K562 (cell line): ENCODE measurements around the gene RPL22L1. TPM values are rescaled to one million over a fixed set of nuclear protein-coding genes. Genes with fewer than 3 reads are reported as not detected.

Experiments used
- CBFA2T3 ChIP-seq: fragments of 450-650 bp; IDR thresholded peaks from 2 replicates; pipeline ENCODE4 v1.6.1; 2017
- CHD4 ChIP-seq: fragments of 200-600 bp; sonication (generic); IDR thresholded peaks from 3 replicates; pipeline ENCODE4 v1.6.1; 2012; ENCODE audit warnings: low read depth, mild to moderate bottlenecking, mixed read lengths, low read length, inconsistent platforms; ENCODE audit not compliant: insufficient read depth, insufficient replicate concordance, poor library complexity, severe bottlenecking
- COPS2 ChIP-seq: fragments of 450-650 bp; conservative IDR thresholded peaks from 2 replicates; pipeline ENCODE4 v1.6.1; 2016; ENCODE audit warnings: mild to moderate bottlenecking, moderate library complexity
- DMBX1 ChIP-seq: fragments of 250-450 bp; sonication (Bioruptor Pico); IDR thresholded peaks from 2 replicates; pipeline ENCODE4 v1.8.0; 2022; ENCODE audit warnings: inconsistent platforms, mild to moderate bottlenecking, moderate library complexity, borderline replicate concordance
- ELK3 ChIP-seq: fragments of 450-650 bp; formaldehyde crosslinking; IDR thresholded peaks from 2 replicates; pipeline ENCODE4 v1.4.0; 2020; ENCODE audit warnings: mild to moderate bottlenecking
- KAT8 ChIP-seq: fragments of 450-650 bp; IDR thresholded peaks from 2 replicates; pipeline ENCODE4 v1.6.1; 2016; ENCODE audit warnings: low read depth, mild to moderate bottlenecking
- MYBL2 ChIP-seq, 2 experiments: fragments of 450-650 bp in 1 of 2; sonication (generic) in 1 of 2; formaldehyde crosslinking in 1 of 2; IDR thresholded peaks; 2 replicates each; pipeline versions ENCODE4 v1.6.1 to v1.8.1; 2017 to 2022; ENCODE audit warnings: borderline replicate concordance in 1 of 2, inconsistent platforms in 1 of 2, low read depth in 1 of 2, mild to moderate bottlenecking in 1 of 2, missing genetic modification reagents in 1 of 2, moderate library complexity in 1 of 2
- PHF20 ChIP-seq: fragments of 450-650 bp; IDR thresholded peaks from 2 replicates; pipeline ENCODE4 v1.6.1; 2018; ENCODE audit not compliant: partially characterized antibody
- PHF8 ChIP-seq: fragments of 200-600 bp; sonication (generic); IDR thresholded peaks from 2 replicates; pipeline ENCODE4 v1.6.1; 2012; ENCODE audit warnings: mixed run types, mild to moderate bottlenecking, inconsistent platforms, low read length, moderate library complexity, borderline replicate concordance
- POLR2H ChIP-seq: IDR thresholded peaks from 2 replicates; pipeline ENCODE4 v1.6.1; 2016; ENCODE audit warnings: missing genetic modification characterization, low read depth, mild to moderate bottlenecking, control low read depth, missing compliant biosample characterization, moderate library complexity
- PTRF ChIP-seq: fragments of 450-650 bp; IDR thresholded peaks from 2 replicates; pipeline ENCODE4 v1.6.1; 2016; ENCODE audit warnings: mild to moderate bottlenecking, missing genetic modification characterization, missing compliant biosample characterization
- RB1 ChIP-seq: fragments of 450-650 bp; IDR thresholded peaks from 2 replicates; pipeline ENCODE4 v1.6.1; 2017; ENCODE audit warnings: low read depth, mild to moderate bottlenecking
- RBM25 ChIP-seq: fragments of 200-400 bp; formaldehyde crosslinking; IDR thresholded peaks from 2 replicates; pipeline ENCODE4 v1.6.1; 2018; ENCODE audit warnings: low read length, low read depth, moderate library complexity; ENCODE audit not compliant: severe bottlenecking
- TFAP4 ChIP-seq: sonication (generic); formaldehyde crosslinking; IDR thresholded peaks from 2 replicates; pipeline ENCODE4 v1.8.0; 2022; ENCODE audit warnings: missing genetic modification reagents, mild to moderate bottlenecking, moderate library complexity, borderline replicate concordance
- ZC3H4 ChIP-seq: sonication (generic); formaldehyde crosslinking; IDR thresholded peaks from 2 replicates; pipeline ENCODE4 v1.9.0; 2021; ENCODE audit warnings: missing genetic modification reagents, borderline replicate concordance
- ZNF146 ChIP-seq: IDR thresholded peaks from one replicate; pipeline ENCODE4 v1.6.1; 2018; ENCODE audit warnings: missing compliant biosample characterization; ENCODE audit not compliant: unreplicated experiment
- ZNF311 ChIP-seq: fragments of 250-450 bp; sonication (Bioruptor Pico); IDR thresholded peaks from 2 replicates; pipeline ENCODE4 v1.4.0; 2020; ENCODE audit warnings: mild to moderate bottlenecking, moderate library complexity
- ZNF592 ChIP-seq: fragments of 450-650 bp; IDR thresholded peaks from 2 replicates; pipeline ENCODE4 v1.6.1; 2017; ENCODE audit warnings: antibody characterized with exemption, mild to moderate bottlenecking
- polyA plus RNA-seq, 8 experiments: library from polyadenylated mRNA; depleted of rRNA in 4 of 8; stranded (reverse) in 5 of 8; unstranded in 3 of 8; fragments of >200 nt; fragmentation: Nextera tagmentation in 2 of 8; fragmentation: Illumina TruSeq in 1 of 8; extraction: Ambion mirVana in 2 of 8; extraction: Trizol in 1 of 8; gene quantifications; 2 replicates each; pipeline versions ENCODE4 v1.2.1 to v1.2.3, GENCODE V29; 2011 to 2014; ENCODE audit warnings: inconsistent platforms in 1 of 8, missing spikeins in 1 of 8
- total RNA-seq, 7 experiments: library from RNA; depleted of rRNA in 6 of 7; stranded (reverse); fragments of >200 nt in 6 of 7; fragmentation: Illumina TruSeq in 2 of 7; extraction: Trizol in 2 of 7; gene quantifications; 2 replicates each; pipeline versions ENCODE4 v1.2.1 to v1.2.3, GENCODE V29; 2011 to 2021; ENCODE audit warnings: low replicate concordance in 1 of 7
- TF ChIP-seq, protein P1 (sequence below), 2 experiments: fragments of 450-650 bp in 1 of 2; sonication (generic) in 1 of 2; formaldehyde crosslinking; conservative IDR thresholded peaks; 2 replicates each; pipeline versions ENCODE4 v1.4.0 to v1.8.1; 2020 to 2022; ENCODE audit warnings: mild to moderate bottlenecking in 1 of 2, missing genetic modification reagents in 1 of 2
- TF ChIP-seq, protein P2 (sequence below): fragments of 250-450 bp; sonication (Bioruptor Pico); IDR thresholded peaks from 2 replicates; pipeline ENCODE4 v1.5.0; 2020; ENCODE audit warnings: mild to moderate bottlenecking

RPL22L1 gene
- total and polyA plus RNA-seq, 9 of the 15 experiments (the other 6 are each of a cell fraction or from before 2014, with no cell fraction given), result 53.9 to 198 (median 108) TPM

DNA sequence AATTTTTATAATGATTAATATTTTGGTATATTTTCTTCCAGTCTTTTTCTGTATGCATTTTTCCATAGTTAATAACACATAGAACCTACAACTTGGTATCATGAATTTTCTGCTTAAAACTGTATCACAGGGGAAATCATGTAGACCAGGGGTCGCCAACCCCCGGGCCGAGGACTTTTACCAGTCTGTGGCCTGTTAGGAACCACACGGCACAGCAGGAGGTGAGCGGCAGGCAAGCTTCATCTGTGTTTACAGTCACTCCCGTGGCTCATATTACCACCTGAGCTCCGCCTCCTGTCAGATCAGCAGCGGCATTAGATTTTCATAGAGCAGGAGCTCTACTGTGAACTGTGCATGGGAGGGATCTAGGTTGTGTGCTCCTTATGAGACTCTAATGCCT is 54.7 kb downstream of the RPL22L1 start (continued):
- TF ChIP-seq TFAP4 (CRISPR knock-in tag), result peak; percentile 74
- no peak for TF ChIP-seq PHF8
- peak; percentile 28; the same call in 1 of the 2 replicates for TF ChIP-seq CBFA2T3
- no peak for TF ChIP-seq CHD4
- TF ChIP-seq ELK3 (CRISPR knock-in tag), result no peak
- no peak for TF ChIP-seq KAT8
- no peak for TF ChIP-seq COPS2
- no peak for TF ChIP-seq PTRF (tag)
- no peak for TF ChIP-seq POLR2H (tag)
- TF ChIP-seq ZNF311 (CRISPR knock-in tag), result no peak
- TF ChIP-seq, protein P1, sequence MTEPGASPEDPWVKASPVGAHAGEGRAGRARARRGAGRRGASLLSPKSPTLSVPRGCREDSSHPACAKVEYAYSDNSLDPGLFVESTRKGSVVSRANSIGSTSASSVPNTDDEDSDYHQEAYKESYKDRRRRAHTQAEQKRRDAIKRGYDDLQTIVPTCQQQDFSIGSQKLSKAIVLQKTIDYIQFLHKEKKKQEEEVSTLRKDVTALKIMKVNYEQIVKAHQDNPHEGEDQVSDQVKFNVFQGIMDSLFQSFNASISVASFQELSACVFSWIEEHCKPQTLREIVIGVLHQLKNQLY (CRISPR knock-in tag; conservative IDR thresholded peaks at IDR 0.05), result no peak
- TF ChIP-seq RB1, result no peak
- TF ChIP-seq DMBX1, result no peak
- TF ChIP-seq ZNF146 (CRISPR knock-in tag), result no peak
- TF ChIP-seq RBM25, result no peak
- TF ChIP-seq, protein P2, sequence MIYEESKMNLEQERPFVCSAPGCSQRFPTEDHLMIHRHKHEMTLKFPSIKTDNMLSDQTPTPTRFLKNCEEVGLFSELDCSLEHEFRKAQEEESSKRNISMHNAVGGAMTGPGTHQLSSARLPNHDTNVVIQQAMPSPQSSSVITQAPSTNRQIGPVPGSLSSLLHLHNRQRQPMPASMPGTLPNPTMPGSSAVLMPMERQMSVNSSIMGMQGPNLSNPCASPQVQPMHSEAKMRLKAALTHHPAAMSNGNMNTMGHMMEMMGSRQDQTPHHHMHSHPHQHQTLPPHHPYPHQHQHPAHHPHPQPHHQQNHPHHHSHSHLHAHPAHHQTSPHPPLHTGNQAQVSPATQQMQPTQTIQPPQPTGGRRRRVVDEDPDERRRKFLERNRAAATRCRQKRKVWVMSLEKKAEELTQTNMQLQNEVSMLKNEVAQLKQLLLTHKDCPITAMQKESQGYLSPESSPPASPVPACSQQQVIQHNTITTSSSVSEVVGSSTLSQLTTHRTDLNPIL (CRISPR knock-in tag), result no peak
- TF ChIP-seq ZNF592, result 0 out of 2 replicates have a peak, but pooled peaks have one; percentile 37
- TF ChIP-seq PHF20, result no peak
- no peak for TF ChIP-seq ZC3H4 (CRISPR knock-in tag)
- no peak for TF ChIP-seq MYBL2 (IDR thresholded peaks at IDR 0.05; ENCODE audit: low read depth)
- no peak for TF ChIP-seq MYBL2 (CRISPR knock-in tag; IDR thresholded peaks at IDR 0.05; ENCODE audit: borderline replicate concordance)
